GM18873 (cell line): Measurements from ENCODE around the gene ACSF2.

Experiments used
- ATAC-seq: cut with Tn5 transposase; IDR thresholded peaks from one replicate; pipeline ENCODE4 v1.9.1; 2021; ENCODE audit warnings: mild to moderate bottlenecking, moderate library complexity, moderate number of reproducible peaks; ENCODE audit not compliant: unreplicated experiment, low FRiP score

The ACSF2 gene

DNA sequence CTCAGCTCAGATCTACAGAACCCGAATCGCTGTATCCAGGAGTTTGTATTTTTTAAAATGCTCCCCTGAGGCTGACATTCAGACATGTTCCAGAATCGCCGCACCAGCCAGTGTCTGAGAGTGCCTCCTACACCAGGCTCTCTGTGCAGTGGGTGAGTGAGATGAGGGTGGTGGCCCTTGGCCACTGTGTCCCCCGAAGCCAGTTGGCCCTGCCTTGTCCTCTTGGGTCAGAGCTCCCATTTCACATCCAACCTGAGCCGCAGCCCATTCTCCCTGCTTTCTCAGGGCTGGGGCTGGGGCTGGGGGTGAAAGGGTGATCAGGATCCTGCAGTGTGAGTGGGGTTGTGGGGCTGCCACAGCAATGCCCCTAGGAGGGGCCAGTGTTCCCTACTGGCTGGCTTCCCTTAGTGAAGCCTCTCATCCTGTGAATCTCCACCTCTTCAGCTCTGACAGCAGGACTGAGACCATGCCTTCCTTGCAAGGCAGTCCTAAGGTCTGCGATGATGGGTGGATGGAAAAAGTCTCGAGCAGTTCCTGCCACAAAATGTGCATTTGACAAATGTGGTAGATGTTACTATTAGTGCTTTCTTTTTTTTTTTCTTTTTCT is 69.3 kb downstream of the ACSF2 start:
- no peak for ATAC-seq

DNA sequence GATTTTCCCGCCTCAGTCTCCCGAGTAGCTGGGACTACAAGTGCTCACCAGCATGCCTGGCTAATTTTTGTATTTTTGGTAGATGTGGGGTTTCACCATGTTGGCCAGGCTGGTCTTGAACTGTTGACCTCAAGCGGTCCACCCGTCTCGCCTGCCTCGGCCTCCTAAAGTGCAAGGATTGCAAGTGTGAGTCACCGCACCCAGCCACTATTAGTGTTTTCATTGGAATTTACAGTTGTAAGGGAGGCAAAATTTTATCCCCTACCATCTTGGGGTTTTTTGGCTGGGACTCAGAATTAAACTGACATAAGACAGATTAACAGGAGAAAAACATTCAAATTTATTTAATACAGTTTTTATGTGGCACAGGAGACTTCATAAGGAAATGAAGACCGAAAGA is 69.9 kb downstream of the ACSF2 start:
- no peak for ATAC-seq

- ATAC-seq: no peak
Observed at GRCh38 chr17:50498021-50498874, 72.2 kb downstream of the ACSF2 start.

DNA sequence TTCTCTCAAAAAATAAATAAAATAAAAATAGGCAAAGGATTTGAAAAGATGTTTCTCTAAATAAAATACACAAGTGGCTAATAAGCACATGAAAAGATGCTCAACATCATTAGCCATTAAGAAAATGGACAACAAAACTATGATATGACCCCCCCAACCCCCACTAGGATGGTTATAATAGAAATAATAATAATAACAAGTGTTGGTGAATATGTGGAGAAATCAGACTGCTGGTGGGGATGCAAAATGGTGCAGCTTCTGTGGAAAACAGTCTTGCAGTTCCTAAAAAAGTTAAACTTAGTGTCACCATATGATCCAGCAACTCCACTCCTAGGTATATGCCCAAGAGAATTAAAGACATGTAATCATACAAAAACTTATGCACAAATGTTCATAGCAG is 73.3 kb downstream of the ACSF2 start:
- no peak for ATAC-seq

- ATAC-seq: no peak
Observed at GRCh38 chr17:50499721-50500120, 73.7 kb downstream of the ACSF2 start.

- ATAC-seq: no peak
Observed at GRCh38 chr17:50501054-50501453, 75.0 kb downstream of the ACSF2 start.

- no peak for ATAC-seq
Observed at GRCh38 chr17:50502301-50502990, 76.4 kb downstream of the ACSF2 start.

DNA sequence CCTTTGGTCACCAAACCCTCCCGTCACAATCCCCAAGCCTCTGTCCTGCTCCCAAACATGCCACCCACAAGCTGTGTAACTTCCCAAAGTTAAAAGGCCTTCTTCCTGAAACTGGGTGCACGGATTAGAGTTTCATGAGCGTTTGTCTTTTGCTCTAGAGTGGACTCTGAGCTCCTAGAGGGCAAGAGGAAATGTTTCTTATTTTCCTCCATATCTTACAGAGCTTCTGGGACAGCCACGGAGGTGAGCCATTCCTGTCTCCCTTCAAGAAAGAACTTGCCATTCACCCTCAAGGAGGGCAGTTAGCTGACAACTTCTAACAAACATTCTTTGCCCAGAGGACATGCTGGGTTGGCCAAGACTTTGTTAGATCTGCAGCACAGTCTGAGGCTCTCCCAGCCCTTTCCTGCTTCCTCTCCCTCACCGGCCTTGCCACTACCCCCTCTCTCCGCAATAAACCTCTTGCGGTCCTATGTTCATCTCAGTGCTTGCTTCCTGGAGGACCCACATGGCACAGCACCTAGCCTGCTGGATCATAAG is 79.6 kb downstream of the ACSF2 start:
- no peak for ATAC-seq

DNA sequence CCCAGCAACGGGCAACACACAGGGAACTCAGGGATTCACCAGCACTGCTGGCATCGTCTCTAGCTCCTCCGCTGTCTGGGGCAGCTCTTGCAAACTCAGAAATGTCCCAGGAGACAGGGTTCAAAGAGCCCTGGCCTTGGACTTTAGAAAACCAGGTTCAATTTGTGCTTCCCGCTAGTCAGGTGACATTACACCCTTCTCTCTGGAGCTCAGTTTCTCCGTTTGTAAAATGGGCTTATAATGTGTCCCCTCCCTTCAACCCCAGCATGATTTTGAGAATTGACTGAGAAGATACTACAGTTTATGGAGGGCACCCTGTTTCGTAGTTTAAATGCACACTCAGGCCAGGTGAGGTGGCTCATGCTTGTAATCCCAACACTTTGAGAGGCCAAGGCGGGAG is 80.3 kb downstream of the ACSF2 start:
- ATAC-seq: no peak

GRCh38 chr17:50507871-50508572 is 82.0 kb downstream of the ACSF2 start, which contains the start of gene MYCBPAP:
Gene MYCBPAP, plus strand, starts transcription at chr17:50508439. Its CDS starts 236 bp downstream, at chr17:50508675.
- ATAC-seq: no peak

GRCh38 chr17:50508573-50509460 is 82.8 kb downstream of the ACSF2 start:
- ATAC-seq: no peak

- ATAC-seq: peak; percentile 87
Observed at GRCh38 chr17:50511058-50511457, 85.0 kb downstream of the ACSF2 start.

DNA sequence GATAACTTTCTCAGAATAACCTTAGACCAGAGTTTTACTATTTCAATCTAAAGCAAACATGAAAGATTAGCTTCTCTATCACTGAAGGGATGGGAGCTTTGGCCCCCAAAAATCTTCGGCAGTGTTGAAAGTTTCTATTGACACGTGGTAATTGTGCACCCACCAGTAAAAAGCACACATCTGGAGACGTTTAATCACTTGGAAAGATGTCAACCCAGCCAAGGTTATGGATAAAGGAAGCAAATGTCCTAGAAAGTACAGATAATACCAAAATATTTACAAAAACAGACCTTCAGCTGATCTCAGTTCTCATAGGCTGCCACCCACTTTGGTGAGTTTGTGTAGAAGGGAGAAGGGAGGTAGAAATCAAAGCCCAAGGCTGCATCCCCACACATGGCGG is 87.5 kb downstream of the ACSF2 start:
- no peak for ATAC-seq

- no peak for ATAC-seq
Observed at GRCh38 chr17:50514388-50514787, 88.4 kb downstream of the ACSF2 start.

DNA sequence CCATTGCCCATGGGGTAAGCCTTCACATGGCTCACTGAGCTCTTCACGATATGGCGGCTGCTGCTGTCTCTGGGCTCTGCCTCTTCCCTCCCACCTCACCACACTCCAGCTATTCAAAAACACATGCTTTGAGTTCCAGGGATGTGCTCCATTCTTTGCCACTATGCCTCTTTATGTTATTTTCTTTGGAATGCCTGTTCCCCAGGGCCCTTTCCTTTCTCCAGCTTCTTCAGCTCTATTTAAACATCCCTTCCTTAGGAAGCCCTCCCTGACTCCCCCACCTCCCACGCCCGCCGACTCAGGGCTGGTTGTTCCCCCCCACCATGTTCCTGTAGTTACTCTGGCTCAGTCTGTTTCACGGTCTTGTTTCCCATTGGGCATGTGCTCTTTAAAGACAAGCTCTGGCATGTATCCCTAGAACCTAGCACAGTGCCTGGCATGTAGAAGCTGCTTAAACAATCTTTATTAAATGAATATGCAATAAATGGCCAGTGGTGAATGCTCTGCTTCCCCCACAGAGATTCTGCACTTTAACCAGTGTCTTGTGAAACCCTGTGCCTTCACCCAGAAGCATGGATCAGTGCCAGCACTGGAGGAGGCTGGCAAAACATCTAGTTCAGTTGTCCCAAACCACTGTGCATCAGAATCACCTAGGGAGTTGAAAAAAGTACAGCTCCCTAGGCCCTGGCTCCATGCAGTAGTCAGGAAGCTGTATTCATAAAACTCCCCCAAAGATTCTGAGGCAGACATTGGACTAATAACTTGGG is 89.1 kb downstream of the ACSF2 start:
- ATAC-seq: no peak

GRCh38 chr17:50517011-50517410 is 91.0 kb downstream of the ACSF2 start:
- ATAC-seq: no peak

DNA sequence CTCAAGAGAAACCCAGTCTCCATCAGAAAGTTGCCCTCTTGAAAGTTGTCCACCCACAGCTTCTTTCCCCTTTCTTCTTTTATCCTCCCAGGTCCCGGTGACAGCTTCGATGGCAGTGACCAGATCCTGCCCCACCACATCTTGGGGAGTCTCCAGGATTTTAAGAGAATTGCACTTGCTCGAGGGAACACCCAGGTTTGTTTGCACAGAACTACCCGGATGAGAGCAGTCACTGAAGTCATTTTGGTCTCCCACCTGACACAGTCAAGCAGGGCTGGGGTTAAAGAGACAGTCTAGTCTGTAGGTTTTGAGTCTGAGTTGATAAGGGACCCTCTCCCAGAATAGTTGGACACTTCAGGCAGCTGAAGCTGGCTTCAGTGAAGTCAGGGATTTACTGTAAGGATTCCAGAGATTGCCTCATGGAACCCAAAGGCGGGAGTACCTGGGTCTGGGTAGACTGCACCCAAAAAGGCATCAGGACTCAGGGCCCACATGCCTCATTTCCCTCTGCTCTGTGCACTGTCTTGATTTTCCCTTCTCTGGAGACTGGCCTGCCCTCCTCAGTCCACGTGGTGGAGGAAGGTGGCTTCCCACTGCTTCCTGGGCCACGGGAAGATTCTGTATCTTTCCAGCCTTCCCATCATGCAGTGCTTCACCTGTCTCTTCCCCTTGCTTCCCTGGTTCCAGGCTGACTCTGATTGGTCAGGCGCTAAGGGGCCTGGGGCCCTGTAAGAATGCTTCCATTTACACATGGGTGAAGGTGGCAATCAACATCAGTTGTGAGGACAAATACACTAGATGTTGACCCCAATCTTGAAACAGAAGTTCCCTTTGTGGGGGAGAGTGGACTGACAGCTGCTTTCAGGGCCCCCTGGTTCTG is 91.7 kb downstream of the ACSF2 start:
- no peak for ATAC-seq
